ENCODE data around the gene SHMT1.
"Not testable (repeated sequence)": the region's sequence is repeated elsewhere in the genome, so short reads cannot be mapped to it uniquely, and the experiment has no call there.

SHMT1 gene

GRCh38 chr17:18324140-18325050 lies 39.0 kb downstream of the SHMT1 start:
- DNase-seq (ENCODE audit: low read depth), result no peak

GRCh38 chr17:18323507-18324139 lies 39.7 kb downstream of the SHMT1 start:
- DNase-seq (ENCODE audit: low read depth), result no peak

- DNase-seq (ENCODE audit: low read depth), result no peak
These were observed 40.3 kb downstream of the SHMT1 start for GRCh38 chr17:18323007-18323406.

- no peak for DNase-seq (ENCODE audit: low read depth)
These were observed 40.8 kb downstream of the SHMT1 start for GRCh38 chr17:18322522-18322921.

- no peak for DNase-seq (ENCODE audit: low read depth)
These were observed 42.0 kb downstream of the SHMT1 start for GRCh38 chr17:18321309-18321708.

- DNase-seq (ENCODE audit: low read depth), result no peak
These were observed 43.0 kb downstream of the SHMT1 start for GRCh38 chr17:18320301-18320700.

- peak; percentile 55 for DNase-seq (ENCODE audit: low read depth)
These were observed 43.6 kb downstream of the SHMT1 start for GRCh38 chr17:18319604-18320256.

GRCh38 chr17:18318771-18319450 lies 44.4 kb downstream of the SHMT1 start:
- DNase-seq (ENCODE audit: low read depth), result no peak

GRCh38 chr17:18318117-18318516 lies 45.2 kb downstream of the SHMT1 start:
- DNase-seq (ENCODE audit: low read depth), result no peak

- no peak for DNase-seq (ENCODE audit: low read depth)
These were observed 47.4 kb downstream of the SHMT1 start for GRCh38 chr17:18315961-18316360.

- DNase-seq (ENCODE audit: low read depth), result no peak
These were observed 47.8 kb downstream of the SHMT1 start for GRCh38 chr17:18315562-18315922.

GRCh38 chr17:18314731-18315561 lies 48.4 kb downstream of the SHMT1 start, which contains the start of the genes SMCR8 and TOP3A:
Gene SMCR8, plus strand, starts transcription at chr17:18315293. Its CDS starts 497 bp downstream, at chr17:18315790.
Gene TOP3A, minus strand, starts transcription at chr17:18314994. Its CDS starts 216 bp downstream, at chr17:18314778.
- peak; percentile 96 for DNase-seq (ENCODE audit: low read depth)

GRCh38 chr17:18314059-18314730 lies 49.2 kb downstream of the SHMT1 start:
- DNase-seq (ENCODE audit: low read depth), result no peak

- no peak for DNase-seq (ENCODE audit: low read depth)
These were observed 54.1 kb downstream of the SHMT1 start for GRCh38 chr17:18309202-18309601.

- DNase-seq (ENCODE audit: low read depth), result not testable (repeated sequence)
These were observed 60.1 kb downstream of the SHMT1 start for GRCh38 chr17:18303206-18303605.

- DNase-seq (ENCODE audit: low read depth), result no peak
These were observed 62.4 kb downstream of the SHMT1 start for GRCh38 chr17:18300725-18301480.

- DNase-seq (ENCODE audit: low read depth), result not testable (repeated sequence)
These were observed 65.3 kb downstream of the SHMT1 start for GRCh38 chr17:18298061-18298460.

- no peak for DNase-seq (ENCODE audit: low read depth)
These were observed 71.4 kb downstream of the SHMT1 start for GRCh38 chr17:18291718-18292540.

GRCh38 chr17:18285296-18285695 lies 78.1 kb downstream of the SHMT1 start:
- no peak for DNase-seq (ENCODE audit: low read depth)

Data from non-pigmented ciliary epithelial cell (primary cell).